ENCODE measurements around the gene PFN3. TPM values are rescaled to one million over a fixed set of nuclear protein-coding genes. Genes with fewer than 3 reads are reported as not detected.
"Not testable (repeated sequence)": the region's sequence is repeated elsewhere in the genome, so short reads cannot be mapped to it uniquely, and the experiment has no call there.

Gene PFN3
- polyA plus RNA-seq, 3 donors = 3.1 to 6.2 (median 5.2) TPM

- no peak for DNase-seq
Measured at GRCh38 chr5:177363565-177363964, 36.9 kb downstream of the PFN3 start.

GRCh38 chr5:177362610-177363507, 37.6 kb downstream of the PFN3 start:
- no peak for DNase-seq

GRCh38 chr5:177362292-177362609, 38.2 kb downstream of the PFN3 start:
- no peak for DNase-seq

GRCh38 chr5:177361418-177362291, 38.8 kb downstream of the PFN3 start:
- no peak for DNase-seq

GRCh38 chr5:177360740-177361139, 39.7 kb downstream of the PFN3 start:
- not testable (repeated sequence) for DNase-seq

GRCh38 chr5:177359860-177360259, 40.6 kb downstream of the PFN3 start:
- DNase-seq = no peak

GRCh38 chr5:177359451-177359851, 41.0 kb downstream of the PFN3 start:
- DNase-seq = no peak

GRCh38 chr5:177358370-177358819, 42.1 kb downstream of the PFN3 start:
- DNase-seq = no peak

- DNase-seq = no peak
Measured at GRCh38 chr5:177357459-177358351, 42.8 kb downstream of the PFN3 start, which contains the start of gene RGS14. Gene RGS14, plus strand, starts transcription at chr5:177357924. Its CDS starts 101 bp downstream, at chr5:177358025.

- DNase-seq = no peak
Measured at GRCh38 chr5:177357146-177357458, 43.4 kb downstream of the PFN3 start.

- no peak for DNase-seq
Measured at GRCh38 chr5:177356746-177357145, 43.7 kb downstream of the PFN3 start.

- DNase-seq = no peak
Measured at GRCh38 chr5:177355868-177356168, 44.6 kb downstream of the PFN3 start.

- DNase-seq = no peak
Measured at GRCh38 chr5:177355162-177355867, 45.1 kb downstream of the PFN3 start.

- no peak for DNase-seq
Measured at GRCh38 chr5:177354711-177355110, 45.8 kb downstream of the PFN3 start.

- no peak for DNase-seq
Measured at GRCh38 chr5:177354256-177354655, 46.2 kb downstream of the PFN3 start.

- DNase-seq = no peak
Measured at GRCh38 chr5:177353093-177353492, 47.4 kb downstream of the PFN3 start.

- peak; percentile 96 for DNase-seq
Measured at GRCh38 chr5:177351392-177352329, 48.8 kb downstream of the PFN3 start, which contains the start of gene LMAN2. Gene LMAN2, minus strand, starts transcription at chr5:177351668. Its CDS starts 21 bp downstream, at chr5:177351647.

GRCh38 chr5:177350776-177351391, 49.6 kb downstream of the PFN3 start:
- DNase-seq = no peak
